Endodermal cell (in vitro differentiated cells): ENCODE measurements around the gene RPL22. TPM values are rescaled to one million over a fixed set of nuclear protein-coding genes. Genes with fewer than 3 reads are reported as not detected.

Experiments used
- DNase-seq: peaks from one replicate; pipeline ENCODE4 v3.0.0-alpha.2; 2017
- H3K27ac ChIP-seq: 2 replicates; pipeline ENCODE4 v1.5.1; 2013; ENCODE audit warnings: mild to moderate bottlenecking, low read depth, low read length, moderate library complexity
- H3K27me3 ChIP-seq: 2 replicates; pipeline ENCODE4 v1.6.1; 2013; ENCODE audit warnings: mild to moderate bottlenecking, low read length, moderate library complexity; ENCODE audit not compliant: insufficient read depth, control insufficient read depth, poor library complexity, severe bottlenecking
- H3K36me3 ChIP-seq: 2 replicates; pipeline ENCODE4 v1.7.0; 2013; ENCODE audit warnings: mild to moderate bottlenecking, low read length, moderate library complexity; ENCODE audit not compliant: control insufficient read depth, insufficient read depth
- H3K4me1 ChIP-seq: one replicate; pipeline ENCODE4 v1.7.0; 2013; ENCODE audit warnings: low read length; ENCODE audit not compliant: control insufficient read depth, insufficient read depth
- H3K4me3 ChIP-seq: 2 replicates; pipeline ENCODE4 v1.5.1; 2013; ENCODE audit warnings: mild to moderate bottlenecking, low read length, moderate library complexity
- H3K9ac ChIP-seq: 2 replicates; pipeline ENCODE4 v1.6.1; 2013; ENCODE audit warnings: mild to moderate bottlenecking, low read length, moderate library complexity; ENCODE audit not compliant: poor library complexity, severe bottlenecking; ENCODE audit errors: extremely low read depth
- H3K9me3 ChIP-seq: 2 replicates; pipeline ENCODE4 v1.6.1; 2013; ENCODE audit warnings: mild to moderate bottlenecking, low read length, moderate library complexity; ENCODE audit not compliant: control insufficient read depth
- H3K27ac Mint-ChIP-seq: 2 replicates; pipeline ENCODE4 v1.8.0; 2020; ENCODE audit warnings: mixed read lengths
- H3K27me3 Mint-ChIP-seq: 2 replicates; pipeline ENCODE4 v1.8.0; 2021; ENCODE audit warnings: mild to moderate bottlenecking, mixed read lengths; ENCODE audit not compliant: insufficient read depth
- H3K36me3 Mint-ChIP-seq: 2 replicates; pipeline ENCODE4 v1.8.0; 2020; ENCODE audit warnings: low read depth, mixed read lengths
- H3K4me1 Mint-ChIP-seq: 2 replicates; pipeline ENCODE4 v1.8.0; 2020; ENCODE audit warnings: mixed read lengths
- H3K4me3 Mint-ChIP-seq: 2 replicates; pipeline ENCODE4 v1.8.0; 2020; ENCODE audit warnings: mild to moderate bottlenecking, moderate library complexity, mixed read lengths
- H3K9me3 Mint-ChIP-seq: 2 replicates; pipeline ENCODE4 v1.8.0; 2020; ENCODE audit warnings: mild to moderate bottlenecking, mixed read lengths
- CTCF ChIP-seq: fragments of 200-600 bp; sonication (generic); conservative IDR thresholded peaks from 2 replicates; pipeline ENCODE4 v1.5.0; 2021; ENCODE audit warnings: antibody characterized with exemption, mild to moderate bottlenecking
- WGBS, 2 experiments: methylation state at CpG; one replicate each; pipeline versions ENCODE4 v1.1.5 to v1.1.7; 2013; ENCODE audit warnings: missing lambda C conversion rate in 2 of 2, mixed read lengths in 1 of 2; ENCODE audit not compliant: insufficient coverage in 1 of 2, insufficient read length in 1 of 2; 5-methylcytosine and 5-hydroxymethylcytosine counted together
- total RNA-seq, 2 donors: library from RNA; stranded (reverse); fragmentation: NEBNext Ultra II Directional in 1 of 2; extraction: Animal tissue kit (Norgen Biotek cat#: 25700) in 1 of 2; gene quantifications; 2 replicates in 1 of 2; 3 replicates in 1 of 2; pipeline ENCODE4 v1.2.1, GENCODE V29; 2021

RPL22 gene
- total RNA-seq, 2 donors from 2014 or later = 409 to 481 TPM

GRCh38 chr1:6200188-6200809, 904 bp upstream of the RPL22 start:
- H3K36me3 Mint-ChIP-seq = peaks cover 23% of the 10 kb centered on the region
- H3K27ac Mint-ChIP-seq = peak overlapping the region; percentile 98
- H3K27ac ChIP-seq = peak overlapping the region; percentile 50
- H3K27me3 Mint-ChIP-seq = peaks cover 4% of the 10 kb centered on the region
- TF ChIP-seq CTCF = no peak
- no peak for DNase-seq
- peak overlapping the region; percentile 74 for H3K4me3 Mint-ChIP-seq
- peaks cover 25% of the 10 kb centered on the region for H3K4me1 Mint-ChIP-seq
- peak overlapping the region; percentile 93 for H3K4me3 ChIP-seq
- no peaks in the 10 kb centered on the region for H3K9me3 ChIP-seq
- 56 to 61% methylated on average over 10 of the region's 10 CpGs for WGBS, 2 experiments
- H3K9me3 Mint-ChIP-seq = no peaks in the 10 kb centered on the region
- H3K9ac ChIP-seq = peak overlapping the region; percentile 92
- no peaks in the 10 kb centered on the region for H3K4me1 ChIP-seq
- no peaks in the 10 kb centered on the region for H3K27me3 ChIP-seq
- H3K36me3 ChIP-seq = peaks cover 25% of the 10 kb centered on the region

GRCh38 chr1:6198646-6199297, 623 bp downstream of the RPL22 start:
- peak overlapping the region; percentile 93 for H3K4me3 ChIP-seq
- H3K27me3 Mint-ChIP-seq = peaks cover 1% of the 10 kb centered on the region
- H3K9me3 Mint-ChIP-seq = no peaks in the 10 kb centered on the region
- no peak for TF ChIP-seq CTCF
- no peaks in the 10 kb centered on the region for H3K9me3 ChIP-seq
- no peak for DNase-seq
- peak overlapping the region; percentile 74 for H3K4me3 Mint-ChIP-seq
- H3K27me3 ChIP-seq = no peaks in the 10 kb centered on the region
- 0% methylated on average over 10 to 31 of the region's 31 CpGs for WGBS, 2 experiments
- peaks cover 37% of the 10 kb centered on the region for H3K36me3 ChIP-seq
- no peaks in the 10 kb centered on the region for H3K4me1 ChIP-seq
- peak overlapping the region; percentile 92 for H3K9ac ChIP-seq
- H3K4me1 Mint-ChIP-seq = peaks cover 23% of the 10 kb centered on the region
- H3K27ac ChIP-seq = peak overlapping the region; percentile 56
- H3K27ac Mint-ChIP-seq = peak overlapping the region; percentile 67
- peaks cover 33% of the 10 kb centered on the region for H3K36me3 Mint-ChIP-seq

- H3K36me3 Mint-ChIP-seq = peaks cover 42% of the 10 kb centered on the region
- Histone ChIP-seq H3K27me3 (no peaks in the 10 kb centered on the region), H3K4me3 (peak overlapping the region; percentile 93), H3K27ac (no peak overlapping the region), H3K9me3 (no peaks in the 10 kb centered on the region), H3K9ac (peak overlapping the region; percentile 92), H3K36me3 (peaks cover 46% of the 10 kb centered on the region), H3K4me1 (no peaks in the 10 kb centered on the region)
- DNase-seq = no peak
- H3K4me1 Mint-ChIP-seq = peaks cover 23% of the 10 kb centered on the region
- 74 to 75% methylated on average over 3 to 6 of the region's 6 CpGs for WGBS, 2 experiments
- no peak for TF ChIP-seq CTCF
- peak overlapping the region; percentile 74 for H3K4me3 Mint-ChIP-seq
- peak overlapping the region; percentile 67 for H3K27ac Mint-ChIP-seq
- no peaks in the 10 kb centered on the region for H3K9me3 Mint-ChIP-seq
- H3K27me3 Mint-ChIP-seq = peaks cover 1% of the 10 kb centered on the region
Observed at GRCh38 chr1:6197746-6198427, 1.5 kb downstream of the RPL22 start.
